Sigmoid colon (tissue), 7 donors: ENCODE measurements around the gene DNAH17. TPM values are rescaled to one million over a fixed set of nuclear protein-coding genes. Genes with fewer than 3 reads are reported as not detected.

ENCODE experiments used
- DNase-seq: peaks from one replicate; pipeline ENCODE4 v3.0.0-alpha.2; 2019
- H3K27ac ChIP-seq, 4 donors: fragments of 200-600 bp; sonication (generic); one replicate each; pipeline ENCODE4 v1.5.1; 2016 to 2019; ENCODE audit warnings: mild to moderate bottlenecking in 1 of 4
- H3K27me3 ChIP-seq, 3 donors: fragments of 200-600 bp; sonication (generic); one replicate each; pipeline ENCODE4 v1.5.1; 2019; ENCODE audit warnings: mild to moderate bottlenecking in 1 of 3
- H3K36me3 ChIP-seq, 4 donors: fragments of 200-600 bp; sonication (generic); one replicate each; pipeline ENCODE4 v1.5.1; 2016 to 2019
- H3K4me1 ChIP-seq, 4 donors: fragments of 200-600 bp; sonication (generic); one replicate each; pipeline ENCODE4 v1.5.1; 2017 to 2019
- H3K4me3 ChIP-seq, 4 donors: fragments of 200-600 bp; sonication (generic); one replicate each; pipeline ENCODE4 v1.5.1; 2017 to 2019; ENCODE audit warnings: mild to moderate bottlenecking in 2 of 4, moderate library complexity in 1 of 4
- H3K9me3 ChIP-seq, 4 donors: fragments of 200-600 bp in 3 of 4; sonication (generic) in 3 of 4; one replicate each; pipeline versions ENCODE4 v1.5.1 to v1.6.1; 2013 to 2019
- CTCF ChIP-seq, 4 experiments: fragments of 450-650 bp in 3 of 4; fragments of 200-600 bp in 1 of 4; IDR thresholded peaks; one replicate each; pipeline ENCODE4 v1.5.1; 2016 to 2019; ENCODE audit warnings: antibody characterized with exemption in 4 of 4, mild to moderate bottlenecking in 3 of 4, moderate library complexity in 2 of 4
- EP300 ChIP-seq, 4 donors: sonication (generic); formaldehyde crosslinking; IDR thresholded peaks; one replicate each; pipeline ENCODE4 v1.6.1; 2017; ENCODE audit warnings: antibody characterized with exemption in 4 of 4
- POLR2A ChIP-seq, 2 donors: fragments of 450-650 bp; IDR thresholded peaks; one replicate each; pipeline ENCODE4 v1.6.1; 2016; ENCODE audit warnings: antibody characterized with exemption in 2 of 2, mild to moderate bottlenecking in 2 of 2, moderate library complexity in 2 of 2
- POLR2AphosphoS5 ChIP-seq, 4 donors: sonication (generic); formaldehyde crosslinking; IDR thresholded peaks; one replicate each; pipeline ENCODE4 v1.6.1; 2017; ENCODE audit warnings: antibody characterized with exemption in 4 of 4
- WGBS, 2 donors: extraction: QIAGEN DNeasy Blood & Tissue Kit; methylation state at CpG; one replicate each; pipeline ENCODE4 v1.1.7; 2013; 5-methylcytosine and 5-hydroxymethylcytosine counted together
- intact Hi-C: fragments of 100-400 bp; cut with DNase I; formaldehyde crosslinking; loops from one replicate; pipeline ENCODE4 v1.15.1; 2023
- polyA plus RNA-seq, 3 donors: library from polyadenylated mRNA; stranded (reverse); fragments of 200-250 nt; gene quantifications; one replicate each; pipeline ENCODE4 v1.2.3, GENCODE V29; 2013
- total RNA-seq, 4 donors: library from RNA; depleted of rRNA; stranded (reverse); fragments of >200 nt; gene quantifications; one replicate each; pipeline ENCODE4 v1.1.0, GENCODE V29; 2016
- donor health status: healthy with polysubstance abuse.
- donor health status: Bipolar disorder and iron deficiency.
- donor health status: healthy.

Gene DNAH17
- total and polyA plus RNA-seq, 7 donors = 0.07 to 0.68 (median 0.26) TPM; not detected in 3

- H3K4me1 ChIP-seq = peaks cover 0 to 15% (median 7%) of the 10 kb centered on the region in 4 donors
- WGBS, 2 donors = 45 to 77% methylated on average over 20 of the region's 20 CpGs
- intact Hi-C loops = no loop called here
- peaks cover 0 to 9% (median 2%) of the 10 kb centered on the region in 4 donors for H3K36me3 ChIP-seq
- no peak for TF ChIP-seq EP300 (IDR thresholded peaks at IDR 0.05)
- TF ChIP-seq POLR2A (IDR thresholded peaks at IDR 0.05) = no peak
- TF ChIP-seq CTCF (IDR thresholded peaks at IDR 0.05) = no peak
- TF ChIP-seq POLR2AphosphoS5 (IDR thresholded peaks at IDR 0.05) = no peak
- H3K27me3 ChIP-seq = peaks cover 3 to 37% (median 12%) of the 10 kb centered on the region in 3 donors
- no peak for DNase-seq
- H3K27ac ChIP-seq = no peak overlapping the region
- H3K9me3 ChIP-seq = no peaks in the 10 kb centered on the region
- no peak overlapping the region for H3K4me3 ChIP-seq
Observed at GRCh38 chr17:78433013-78433727, 144.0 kb downstream of the DNAH17 start.

- Histone ChIP-seq H3K27me3 (peaks cover 0 to 30% (median 5%) of the 10 kb centered on the region in 3 donors), H3K9me3 (no peaks in the 10 kb centered on the region), H3K36me3 (peaks cover 0 to 12% (median 2%) of the 10 kb centered on the region in 4 donors), H3K4me3 (no peak overlapping the region), H3K4me1 (peaks cover 0 to 15% (median 7%) of the 10 kb centered on the region in 4 donors), H3K27ac (no peak overlapping the region)
- WGBS, 2 donors = 58 to 78% methylated on average over 21 of the region's 21 CpGs
- TF ChIP-seq CTCF (IDR thresholded peaks at IDR 0.05) (no peak), POLR2AphosphoS5 (IDR thresholded peaks at IDR 0.05) (no peak), EP300 (IDR thresholded peaks at IDR 0.05) (no peak), POLR2A (IDR thresholded peaks at IDR 0.05) (no peak)
- no peak for DNase-seq
- intact Hi-C loops = no loop called here
Observed at GRCh38 chr17:78432226-78433012, 144.8 kb downstream of the DNAH17 start.

GRCh38 chr17:78431692-78431958 lies 145.6 kb downstream of the DNAH17 start:
- Histone ChIP-seq H3K4me3 (no peak overlapping the region), H3K27me3 (peaks cover 0 to 23% (median 0%) of the 10 kb centered on the region in 3 donors), H3K9me3 (no peaks in the 10 kb centered on the region), H3K4me1 (peaks cover 0 to 15% (median 7%) of the 10 kb centered on the region in 4 donors), H3K27ac (no peak overlapping the region), H3K36me3 (peaks cover 0 to 15% (median 3%) of the 10 kb centered on the region in 4 donors)
- DNase-seq = no peak
- intact Hi-C loops = no loop called here
- WGBS, 2 donors = 89 to 92% methylated on average over 11 of the region's 11 CpGs
- TF ChIP-seq POLR2AphosphoS5 (IDR thresholded peaks at IDR 0.05) (no peak), POLR2A (IDR thresholded peaks at IDR 0.05) (no peak), EP300 (IDR thresholded peaks at IDR 0.05) (no peak), CTCF (IDR thresholded peaks at IDR 0.05) (no peak)

GRCh38 chr17:78430892-78431691 lies 146.1 kb downstream of the DNAH17 start:
- peaks cover 0 to 18% (median 0%) of the 10 kb centered on the region in 3 donors for H3K27me3 ChIP-seq
- H3K9me3 ChIP-seq = no peaks in the 10 kb centered on the region
- H3K36me3 ChIP-seq = peaks cover 0 to 21% (median 6%) of the 10 kb centered on the region in 4 donors
- no peak for DNase-seq
- TF ChIP-seq EP300 (IDR thresholded peaks at IDR 0.05) = no peak
- peaks cover 0 to 15% (median 7%) of the 10 kb centered on the region in 4 donors for H3K4me1 ChIP-seq
- WGBS, 2 donors = 60 to 73% methylated on average over 20 of the region's 20 CpGs
- H3K4me3 ChIP-seq = no peak overlapping the region
- H3K27ac ChIP-seq = no peak overlapping the region
- intact Hi-C loops = no loop called here
